Non-pigmented ciliary epithelial cell (primary cell): ENCODE measurements around the gene SGK1.

Source experiments
- DNase-seq: peaks from one replicate; pipeline ENCODE4 v3.0.0-alpha.2; 2010; ENCODE audit warnings: low read depth

SGK1 gene

DNA sequence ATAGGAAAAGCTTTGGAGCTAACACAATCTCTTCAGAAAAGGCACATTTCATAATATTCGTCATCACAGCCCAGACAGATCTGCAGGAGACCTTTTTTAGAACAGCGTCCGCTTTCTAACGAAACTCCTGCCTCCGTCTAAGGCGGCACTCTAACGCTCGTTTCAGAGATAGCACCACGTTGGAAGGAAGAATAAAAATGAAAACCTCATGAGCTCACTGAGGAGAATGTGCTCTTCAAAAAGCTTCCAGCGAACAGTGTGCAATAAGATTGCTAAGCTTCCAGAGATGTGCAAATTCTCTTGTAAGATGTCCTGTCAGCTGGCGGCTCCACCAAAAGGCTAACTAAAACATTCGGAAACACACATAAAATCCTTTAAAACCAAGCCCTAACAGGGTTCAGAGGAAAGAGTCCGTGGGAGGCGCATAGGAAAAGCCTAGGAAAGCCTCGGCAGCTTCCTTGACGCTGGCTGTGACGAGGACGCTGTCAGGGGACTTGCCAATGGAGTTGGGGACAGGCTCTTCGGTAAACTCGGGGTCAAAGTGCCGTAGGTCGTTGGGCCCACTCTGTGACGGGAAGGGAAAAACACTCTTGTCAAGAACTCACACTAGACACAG is 147.9 kb downstream of the SGK1 start:
- DNase-seq, result no peak

DNA sequence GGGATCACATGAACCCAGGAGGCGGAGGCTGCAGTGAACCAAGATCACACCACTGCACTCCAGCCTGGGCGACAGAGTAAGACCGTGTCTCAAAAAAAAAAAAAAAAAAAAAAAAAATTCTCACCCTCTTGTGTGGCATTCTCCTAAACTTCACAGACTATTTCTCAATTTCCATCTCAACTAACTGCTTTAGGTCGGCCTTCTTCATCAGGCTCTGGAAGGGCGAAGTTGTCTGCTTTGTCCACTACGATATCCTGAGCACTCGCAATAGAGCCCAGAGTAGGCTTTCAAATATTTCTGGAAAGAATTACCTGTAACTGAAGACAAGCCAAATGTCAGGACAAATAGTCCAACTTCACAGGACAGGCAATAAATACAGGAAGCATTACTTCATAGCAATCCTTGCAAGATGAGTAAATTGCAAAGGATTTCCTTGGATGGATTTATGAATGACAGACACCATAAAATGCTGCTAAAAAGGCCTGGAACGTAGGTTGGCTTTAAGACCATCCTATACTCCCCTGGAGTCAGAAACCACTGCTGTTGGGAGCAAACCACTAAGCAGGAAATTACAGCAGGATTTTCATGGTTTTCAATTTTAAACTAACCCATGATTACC is 149.2 kb downstream of the SGK1 start:
- DNase-seq, result no peak

DNA sequence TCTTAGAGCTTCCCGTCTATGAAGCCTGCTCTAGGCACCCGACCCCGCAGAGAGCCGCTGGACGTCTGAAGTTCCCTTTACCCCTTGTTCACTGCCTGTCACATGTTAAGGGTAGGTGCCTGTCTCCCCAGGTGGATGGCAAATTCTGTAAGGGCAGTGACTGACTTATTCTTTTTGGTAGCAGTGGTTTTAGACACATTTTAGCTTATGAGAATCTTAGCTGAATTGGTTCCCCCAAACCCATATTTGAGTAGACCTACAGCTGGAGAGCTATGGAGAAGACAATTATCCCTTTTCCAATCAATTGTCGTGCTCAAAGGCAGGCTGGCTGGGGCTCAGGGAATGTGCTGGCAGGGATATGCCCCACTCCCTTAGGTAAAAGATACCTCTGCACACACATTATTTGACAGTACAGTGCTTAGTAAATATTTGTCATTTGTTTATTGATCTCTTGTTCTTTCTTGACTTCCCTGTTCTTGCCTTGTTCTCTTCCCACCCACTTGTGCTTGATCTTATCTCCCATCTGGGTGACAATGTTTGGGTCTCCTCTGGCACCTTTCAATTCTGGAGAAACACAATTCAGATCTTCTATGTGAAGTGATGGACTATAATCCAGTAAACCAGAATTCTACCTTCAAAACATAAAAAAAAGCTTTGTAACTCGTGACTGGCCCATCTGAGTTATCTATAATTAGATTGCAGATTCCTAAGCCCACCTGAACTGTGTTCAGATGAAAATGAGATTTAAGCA is 151.2 kb downstream of the SGK1 start:
- no peak for DNase-seq

DNA sequence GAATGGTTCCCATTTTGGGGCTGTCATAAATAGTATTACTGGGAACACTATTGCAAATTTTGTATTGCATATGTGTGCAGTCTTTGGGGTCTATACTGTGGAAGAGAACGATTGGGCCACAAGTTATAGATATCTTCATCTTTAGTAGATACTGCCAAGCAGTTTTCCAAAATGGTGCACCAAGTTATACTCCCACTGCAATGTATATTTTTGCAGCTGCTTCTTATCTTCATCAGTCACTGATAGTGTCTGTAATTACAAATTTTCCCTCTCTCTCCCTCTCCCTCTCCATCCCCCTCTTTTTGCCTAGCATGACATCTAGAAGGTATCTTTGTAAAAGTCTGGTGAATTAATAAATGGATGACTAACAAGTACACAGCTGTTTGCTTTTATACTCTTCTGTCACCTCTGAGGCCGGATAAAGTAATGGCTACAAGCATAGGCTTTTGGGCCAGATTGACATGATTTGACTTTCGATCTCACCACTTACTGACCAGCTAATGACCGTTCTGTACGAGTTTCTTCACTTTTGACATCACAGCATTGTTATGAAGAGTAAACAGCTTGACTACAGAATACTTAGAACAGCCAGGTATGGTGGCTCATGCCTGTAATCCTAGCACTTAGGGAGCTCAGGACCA is 152.2 kb downstream of the SGK1 start:
- DNase-seq, result no peak

DNA sequence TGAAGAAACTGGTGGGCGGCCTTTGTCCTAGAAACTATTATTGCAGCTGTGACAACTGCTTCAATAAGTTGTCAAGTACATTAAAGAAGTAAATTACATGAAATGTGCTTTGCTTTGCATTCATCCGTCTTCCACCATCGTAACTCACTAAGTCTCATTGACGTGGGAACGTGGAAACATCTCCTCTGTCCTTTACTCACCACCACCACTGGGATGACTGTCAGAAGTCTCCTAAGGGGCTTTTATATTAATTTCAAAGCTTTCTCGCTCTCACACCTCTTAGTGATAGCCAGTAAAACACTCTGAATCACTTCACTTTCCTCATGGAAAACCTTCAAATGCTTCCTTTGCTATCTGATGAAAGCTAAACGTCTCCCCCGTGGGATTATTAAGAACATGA is 153.6 kb downstream of the SGK1 start:
- no peak for DNase-seq

DNA sequence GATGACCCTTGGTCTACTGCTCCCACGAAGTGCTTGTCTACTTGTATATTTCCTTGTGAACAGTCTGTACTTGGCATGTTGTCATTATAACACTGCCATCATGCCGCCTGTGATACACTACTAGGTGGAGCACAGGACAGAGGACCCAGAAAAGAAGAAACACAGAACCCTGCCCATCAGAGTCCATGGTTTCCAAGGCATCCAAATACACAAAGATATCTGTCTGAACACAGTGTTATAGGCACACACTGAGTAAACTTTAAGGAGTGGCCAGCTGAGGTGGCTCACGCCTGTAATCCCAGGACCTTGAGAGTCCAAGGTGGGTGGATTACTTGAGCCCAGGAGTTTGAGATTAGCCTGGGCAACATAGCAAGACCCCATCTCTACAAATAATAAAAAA is 155.0 kb downstream of the SGK1 start:
- no peak for DNase-seq

DNA sequence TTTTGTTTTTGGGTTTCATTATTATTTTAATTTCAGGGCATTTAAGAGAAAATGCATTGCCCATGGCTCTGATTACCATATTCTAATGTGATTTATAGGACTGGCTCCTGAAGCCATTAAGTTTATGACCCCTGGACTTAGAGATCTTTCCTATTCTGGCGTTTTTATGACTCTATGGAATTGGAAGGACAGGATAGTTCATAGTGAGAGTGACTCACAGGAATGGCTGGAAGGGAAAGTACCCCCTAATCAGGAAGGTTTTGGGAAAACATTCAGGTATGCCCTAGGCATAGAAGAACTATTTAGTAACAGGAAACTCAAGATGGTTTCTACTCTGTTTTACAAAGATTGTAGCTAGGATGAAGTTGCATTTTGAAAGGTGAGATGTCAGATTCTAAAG is 156.9 kb downstream of the SGK1 start:
- no peak for DNase-seq

DNA sequence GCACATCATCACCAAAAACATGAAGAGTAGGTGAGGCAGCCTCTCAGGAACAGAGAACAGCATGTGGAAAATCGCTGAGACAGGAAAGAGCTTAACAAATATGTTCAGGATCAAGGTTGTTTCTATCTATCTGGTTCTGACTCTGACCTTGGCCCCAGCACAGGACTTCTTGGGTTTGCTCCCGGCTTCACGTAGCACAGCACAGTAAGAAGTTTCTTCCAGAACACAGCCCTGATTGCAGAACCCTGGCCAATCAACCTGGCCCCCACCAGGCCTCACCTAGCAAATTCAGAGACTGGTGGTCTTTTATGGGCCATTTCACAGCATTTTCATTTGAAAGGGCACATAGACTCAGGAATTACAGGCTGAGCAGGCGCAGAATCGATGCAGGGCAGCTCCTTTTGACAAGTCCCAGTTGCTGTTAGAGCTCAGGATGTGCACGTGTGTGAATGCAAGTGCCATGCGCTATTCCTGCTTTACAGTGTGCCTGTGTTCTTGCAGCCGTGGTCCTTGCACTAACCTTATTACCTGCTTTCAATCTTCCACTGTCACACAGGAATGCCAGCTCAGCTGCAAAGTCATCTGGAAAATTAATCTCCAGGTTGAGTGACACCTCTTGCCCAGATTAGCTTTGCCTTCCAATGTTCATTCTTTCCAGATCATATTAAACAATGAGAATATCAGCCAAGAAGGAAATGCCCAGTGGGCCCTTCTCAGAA is 165.0 kb downstream of the SGK1 start:
- no peak for DNase-seq

DNA sequence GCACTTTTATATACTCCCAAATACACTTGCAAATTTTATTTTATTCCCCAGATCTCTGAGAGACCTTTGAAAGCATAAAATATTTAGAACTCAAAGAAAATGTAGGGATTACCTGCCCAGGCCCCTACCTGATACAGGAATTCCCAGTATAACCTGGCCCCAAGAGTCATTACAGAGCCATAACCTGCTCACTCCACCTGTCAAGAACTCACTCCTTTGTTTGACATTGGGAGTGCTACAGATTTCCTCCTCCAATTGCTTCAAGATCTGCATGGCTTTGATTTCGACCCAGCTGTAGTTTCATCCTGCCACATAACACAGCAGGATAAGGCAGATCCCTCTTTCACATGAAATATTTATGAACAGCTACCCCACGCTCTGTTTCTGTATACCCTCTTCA is 169.3 kb downstream of the SGK1 start:
- no peak for DNase-seq

DNA sequence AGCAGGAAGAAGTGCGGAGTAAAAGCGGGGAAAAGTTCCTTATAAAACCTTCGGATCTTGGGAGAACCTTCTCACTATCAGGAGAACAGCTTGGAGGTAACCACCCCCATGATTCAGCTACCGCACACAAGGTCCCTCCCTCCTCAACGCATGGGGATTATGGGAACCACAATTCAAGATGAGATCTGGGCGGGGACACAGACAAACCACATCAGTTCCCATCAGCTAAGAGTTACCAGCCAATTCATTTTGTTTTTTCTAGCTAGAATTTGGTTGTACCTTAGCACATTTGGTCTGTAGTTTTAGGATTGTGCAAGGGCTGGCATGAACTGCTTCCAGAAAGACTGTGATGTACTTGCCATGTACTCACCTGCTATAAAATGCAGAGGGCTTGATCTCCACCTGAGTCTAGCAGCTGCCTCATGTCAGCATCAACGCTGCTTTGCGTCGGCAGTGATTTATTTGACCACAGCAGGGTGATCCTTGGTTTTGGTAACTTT is 170.8 kb downstream of the SGK1 start:
- DNase-seq, result no peak

DNA sequence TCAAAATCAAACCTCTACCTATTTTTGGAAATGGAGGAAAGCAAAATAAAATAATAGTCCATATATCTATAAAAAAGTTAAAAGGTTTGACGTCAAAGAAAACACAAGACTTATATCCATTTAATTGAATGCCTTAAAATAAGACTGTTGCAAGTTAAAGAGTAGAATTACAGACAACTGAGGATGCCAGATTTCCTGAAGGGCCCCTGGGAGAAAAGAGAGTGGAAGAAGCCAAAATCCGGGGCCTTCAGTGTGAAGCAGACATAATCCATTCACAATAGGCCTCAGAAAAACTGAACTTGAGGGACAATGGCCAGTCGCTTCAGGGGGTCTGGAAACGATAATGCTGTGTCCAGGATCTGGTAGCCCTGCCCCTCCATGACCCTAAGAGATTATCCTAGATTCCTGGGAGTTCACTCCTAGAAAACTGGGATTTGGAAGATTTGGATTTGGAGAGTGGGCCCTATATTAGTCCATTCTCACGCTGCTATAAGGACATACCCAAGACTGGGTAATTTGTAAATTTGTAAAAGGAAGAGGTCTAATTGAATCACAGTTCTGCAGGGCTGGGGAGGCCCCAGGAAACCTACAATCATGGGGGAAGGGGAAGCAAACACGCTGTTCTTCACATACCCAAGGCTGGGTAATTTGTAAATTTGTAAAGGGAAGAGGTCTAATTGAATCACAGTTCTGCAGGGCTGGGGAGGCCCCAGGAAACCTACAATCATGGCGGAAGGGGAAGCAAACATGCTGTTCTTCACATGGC is 171.5 kb downstream of the SGK1 start:
- DNase-seq, result no peak

DNA sequence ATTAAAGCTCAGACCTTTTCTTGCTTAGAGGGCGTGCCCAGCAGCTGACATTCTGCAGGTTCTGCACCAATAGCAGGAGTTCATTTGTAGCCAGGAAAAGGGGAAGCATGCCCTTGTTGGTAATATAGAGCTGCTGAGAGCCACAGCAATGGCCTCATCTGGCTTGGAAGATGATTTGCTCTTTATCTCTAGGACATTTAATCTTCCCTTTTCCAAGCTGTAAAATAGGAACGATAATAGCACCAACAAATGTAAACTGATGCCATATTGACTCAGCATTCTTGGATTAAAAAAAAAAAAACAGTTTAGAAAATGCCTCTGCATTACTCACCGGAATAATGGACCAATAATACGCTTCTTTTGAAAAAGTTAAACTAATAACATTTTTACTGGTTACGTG is 172.1 kb downstream of the SGK1 start:
- DNase-seq, result no peak

DNA sequence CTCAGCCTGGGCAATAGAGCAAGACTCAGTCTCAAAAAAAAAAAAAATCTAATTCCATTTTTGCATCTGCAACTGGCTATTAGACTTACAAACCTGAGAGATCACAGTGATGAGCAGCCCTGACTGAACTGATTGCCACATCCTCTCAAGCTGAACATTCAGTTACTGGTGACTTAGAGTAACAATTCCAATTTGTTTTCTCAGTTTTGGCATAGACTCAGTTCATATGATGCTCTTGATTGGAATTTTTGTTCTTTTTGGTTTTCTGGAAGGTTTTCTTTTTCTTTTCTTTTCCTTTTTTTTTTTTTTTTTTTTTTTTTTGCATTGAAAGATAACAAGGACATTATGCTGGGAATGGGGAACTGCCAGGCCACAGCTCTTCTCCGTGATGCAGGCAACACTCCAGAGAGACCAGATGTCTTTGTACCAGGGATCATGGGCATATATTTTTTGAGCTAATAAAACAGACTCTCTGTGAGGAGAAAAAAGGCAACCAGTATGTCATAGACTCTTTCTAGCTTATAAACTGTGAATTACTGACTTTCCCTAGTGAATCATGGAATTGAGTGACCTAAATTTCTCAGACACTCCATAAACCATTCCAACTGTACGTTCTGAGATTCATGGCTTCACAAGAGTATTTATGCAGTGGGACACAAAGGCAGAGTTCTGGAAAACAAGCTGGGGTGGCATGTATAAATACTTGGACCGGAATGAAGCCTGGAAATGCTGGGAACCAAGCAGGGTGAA is 179.5 kb downstream of the SGK1 start:
- DNase-seq, result no peak

DNA sequence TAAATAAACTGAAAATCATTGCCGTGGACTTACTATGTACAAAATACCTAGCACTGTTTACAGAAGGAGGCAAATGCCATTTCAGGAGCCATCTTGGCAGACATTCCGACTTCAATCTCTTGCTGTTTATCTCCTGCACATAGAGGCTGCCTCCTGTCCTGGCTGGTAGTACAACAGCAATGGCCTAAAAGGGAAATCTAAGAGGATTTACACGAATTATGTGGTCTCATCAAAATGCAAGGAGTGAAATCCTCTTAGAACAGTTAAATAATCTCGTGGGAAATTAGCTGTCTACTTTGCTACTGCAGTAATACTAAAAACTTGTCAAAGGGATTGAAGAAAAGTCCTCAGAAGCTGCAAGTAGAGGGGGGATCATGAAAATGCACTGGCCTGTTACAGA is 183.3 kb downstream of the SGK1 start:
- DNase-seq, result no peak

DNA sequence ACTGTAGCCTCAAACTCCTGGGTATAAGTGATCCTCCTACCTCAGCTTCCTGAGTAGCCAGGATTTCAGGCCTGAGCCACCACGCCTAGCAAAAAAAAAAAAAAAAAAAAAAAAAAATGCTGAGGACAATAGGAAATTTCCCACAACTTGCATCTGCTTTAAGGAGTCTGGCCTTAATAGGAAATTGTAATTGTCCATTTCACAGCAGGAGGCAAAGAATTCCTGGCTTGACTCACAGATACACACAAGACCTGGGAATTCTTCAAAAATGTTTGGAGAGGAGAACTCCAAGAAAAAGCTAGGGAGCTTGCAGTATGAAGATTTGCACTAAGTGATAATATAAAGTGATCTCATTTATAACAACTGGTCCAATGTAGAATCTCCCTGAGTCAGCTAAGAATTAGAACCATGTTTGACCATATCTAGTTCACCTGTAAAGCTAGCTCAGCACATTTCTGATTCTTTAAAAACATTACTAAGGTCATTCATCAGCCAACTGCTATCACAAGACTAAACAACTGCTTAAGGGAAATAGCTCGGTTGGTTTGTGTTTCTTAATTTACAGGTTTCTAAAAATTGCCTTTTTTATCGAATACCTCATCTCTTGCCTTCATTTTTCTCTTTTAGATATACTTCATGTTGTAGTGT is 185.3 kb downstream of the SGK1 start:
- no peak for DNase-seq

DNA sequence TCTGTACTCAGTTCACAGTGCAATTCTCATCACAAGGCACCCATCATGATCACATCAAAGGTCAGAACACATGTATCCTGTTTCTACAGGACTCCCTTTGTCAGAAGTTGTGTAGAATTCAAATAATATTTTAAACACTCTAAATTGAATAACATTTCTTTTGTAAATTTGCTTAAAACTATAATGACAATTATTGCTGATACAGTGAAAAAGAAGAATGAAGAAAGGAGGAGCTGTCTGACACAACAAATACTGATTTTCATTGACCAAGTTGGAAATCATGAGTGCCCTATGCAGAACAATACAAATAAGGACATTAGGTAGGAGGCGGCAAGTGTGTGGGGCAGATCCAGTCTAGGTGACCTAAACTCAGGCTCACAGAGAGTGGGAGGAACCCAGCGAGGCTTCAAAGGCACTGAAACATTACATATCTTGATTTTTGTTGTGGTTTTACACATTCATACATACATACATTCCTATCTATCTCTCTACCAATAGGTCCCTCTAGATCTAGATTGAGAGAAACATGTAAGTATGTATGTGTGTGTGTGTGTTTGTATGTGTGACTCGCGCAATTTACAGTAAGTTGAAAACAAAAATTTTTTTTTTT is 186.3 kb downstream of the SGK1 start:
- DNase-seq, result no peak

DNA sequence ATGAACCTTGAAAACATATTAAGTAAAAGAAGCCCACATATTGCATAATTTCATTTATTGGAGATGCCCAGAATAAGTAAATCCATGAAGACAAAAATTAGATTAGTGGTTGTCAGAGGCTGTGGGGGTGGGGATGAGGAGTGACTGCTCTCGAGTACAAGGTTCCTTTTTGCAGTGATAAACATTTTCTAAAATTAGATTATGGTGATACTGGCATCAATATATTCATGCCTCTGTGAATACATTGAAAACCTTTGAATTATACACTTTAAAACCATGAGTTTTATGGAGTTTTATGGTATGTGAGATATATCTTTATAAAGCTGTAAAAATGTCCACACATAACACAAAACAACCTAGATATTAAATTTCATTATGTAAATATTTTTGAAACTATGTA is 189.8 kb downstream of the SGK1 start:
- DNase-seq, result no peak

DNA sequence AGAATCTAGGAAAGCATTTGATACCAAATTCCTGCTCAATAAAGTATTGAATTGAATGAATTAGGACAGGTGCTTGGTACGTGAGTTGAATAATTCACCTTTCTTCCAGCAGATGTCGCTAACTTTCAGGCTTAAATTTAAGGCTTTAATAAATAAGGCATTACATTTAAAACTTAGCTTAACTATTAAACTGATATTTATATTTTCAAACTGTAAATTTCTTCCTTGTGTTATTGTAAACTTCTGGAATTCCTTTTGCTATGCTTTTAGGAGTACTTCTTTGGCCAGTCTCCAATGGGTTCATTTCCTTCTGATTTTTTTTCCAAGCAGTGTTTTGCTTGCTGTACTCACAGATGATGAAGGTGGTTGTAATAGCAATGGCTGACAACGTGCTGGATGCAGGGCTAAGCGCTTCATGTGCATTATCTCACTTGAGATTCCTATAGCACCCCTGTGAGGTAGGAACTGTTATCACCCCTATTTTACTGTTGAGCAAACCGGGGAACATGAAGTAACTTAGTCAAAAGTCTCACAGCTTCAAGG is 194.2 kb downstream of the SGK1 start:
- DNase-seq, result peak; percentile 75

DNA sequence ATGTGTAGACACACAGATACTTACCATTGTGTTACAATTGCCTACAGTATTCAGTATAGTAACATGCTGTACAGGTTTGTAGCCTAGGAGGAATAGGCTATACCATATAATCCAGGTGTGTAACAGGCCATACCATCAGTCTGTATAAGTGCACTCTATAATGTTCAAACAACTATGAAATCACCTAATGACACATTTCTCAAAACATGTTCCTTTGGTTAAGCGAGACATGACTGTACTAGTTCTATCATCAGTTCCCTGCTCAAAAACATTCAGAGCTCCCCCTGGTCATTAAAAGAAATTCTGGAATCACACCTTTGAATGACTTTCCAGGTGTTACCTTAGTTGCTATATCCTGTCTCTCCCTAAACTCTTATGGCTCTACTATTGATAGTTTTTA is 195.1 kb downstream of the SGK1 start:
- no peak for DNase-seq

DNA sequence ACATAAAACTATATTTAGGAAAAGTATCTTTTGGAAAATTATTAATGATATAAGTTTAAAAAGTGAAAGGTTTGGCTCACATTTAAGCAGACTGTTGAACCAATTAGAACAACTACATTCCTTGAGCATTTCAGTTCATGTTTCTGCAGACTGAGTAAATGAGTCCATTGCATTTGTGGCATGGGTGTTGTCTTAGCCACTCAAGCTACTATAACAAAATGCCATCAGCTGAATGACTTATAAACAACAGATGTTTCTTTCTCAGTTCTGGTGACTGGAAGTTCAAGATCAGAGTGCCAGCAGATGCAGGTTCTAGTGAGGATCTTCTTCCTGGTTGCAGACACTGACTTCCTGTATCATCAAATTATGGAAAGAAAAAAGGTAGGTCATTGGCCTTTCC is 198.4 kb downstream of the SGK1 start:
- DNase-seq, result no peak
